IPS-18c (cell line): ENCODE measurements around the gene CLIC6.
"Not testable (repeated sequence)": the region's sequence is repeated elsewhere in the genome, so short reads cannot be mapped to it uniquely, and the experiment has no call there.

ENCODE experiments used
- H3K4me3 ChIP-seq: 2 replicates; pipeline ENCODE4 v1.7.0; 2013; ENCODE audit warnings: low read depth, mild to moderate bottlenecking, low read length, moderate library complexity; ENCODE audit not compliant: insufficient read depth
- H3K9me3 ChIP-seq: one replicate; pipeline ENCODE4 v1.6.1; 2013; ENCODE audit warnings: mild to moderate bottlenecking, low read length, moderate library complexity; ENCODE audit not compliant: control insufficient read depth, insufficient read depth

CLIC6 gene

DNA sequence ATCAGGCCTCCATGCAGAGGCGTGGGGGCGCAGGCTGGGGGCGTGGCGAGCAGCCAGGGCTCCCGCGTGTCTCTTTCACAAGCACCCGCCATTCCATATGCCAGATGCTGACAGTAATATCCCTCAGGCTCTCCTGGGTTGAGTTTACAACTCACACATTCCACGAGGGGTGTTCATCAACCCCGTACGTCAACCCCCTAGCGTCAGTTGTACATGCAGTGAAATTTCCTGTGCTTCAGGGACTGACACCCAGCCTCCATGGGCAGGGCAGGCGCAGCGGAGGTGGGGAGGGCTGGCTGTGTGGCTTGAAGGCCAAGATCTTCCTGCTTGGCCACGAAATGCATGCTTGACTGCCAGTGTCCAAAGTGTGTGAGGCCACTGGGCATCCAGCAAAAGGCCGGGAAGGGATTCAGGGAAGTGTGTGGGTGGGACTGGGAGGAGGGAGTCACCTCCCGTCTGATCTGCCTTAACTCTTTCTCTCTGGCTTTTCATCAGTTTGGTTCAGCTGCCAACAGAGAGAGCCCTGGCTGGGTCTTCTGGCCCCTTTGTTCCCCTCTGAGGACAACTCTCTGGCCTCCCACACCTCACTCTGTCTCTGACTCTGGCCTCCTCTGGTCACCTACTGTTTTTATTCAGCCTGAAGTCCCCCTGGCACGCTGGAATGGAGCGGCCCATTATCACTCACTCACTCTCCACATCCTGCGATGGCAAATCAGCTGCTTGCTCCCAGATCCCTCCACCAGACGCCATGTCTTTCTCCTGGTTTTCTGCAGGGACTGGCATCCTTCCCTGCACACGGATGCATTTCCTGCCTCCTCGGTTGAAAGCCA is 33.8 kb downstream of the CLIC6 start:
- no peaks in the 10 kb centered on the region for H3K9me3 ChIP-seq
- H3K4me3 ChIP-seq = no peak overlapping the region

DNA sequence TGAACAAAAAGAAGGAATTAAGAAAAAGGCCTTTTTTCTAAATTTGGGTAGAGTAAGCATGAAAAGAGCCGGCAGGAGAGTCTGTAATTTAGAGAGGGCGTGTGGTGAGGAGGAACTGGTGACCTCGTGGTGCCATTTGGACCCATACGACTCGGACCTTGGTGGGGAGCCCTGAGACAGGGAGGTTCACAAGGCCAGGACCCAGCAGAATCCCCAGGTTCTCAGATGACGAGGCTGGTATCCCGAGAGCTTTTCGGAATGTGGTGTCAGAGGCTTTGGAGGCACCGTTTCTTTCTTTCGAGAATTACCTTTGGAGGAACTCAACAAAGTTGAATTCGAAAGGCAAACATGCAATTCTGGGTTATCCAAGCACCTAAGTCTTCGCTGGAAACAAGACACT is 34.8 kb downstream of the CLIC6 start:
- no peak overlapping the region for H3K4me3 ChIP-seq
- H3K9me3 ChIP-seq = no peaks in the 10 kb centered on the region

DNA sequence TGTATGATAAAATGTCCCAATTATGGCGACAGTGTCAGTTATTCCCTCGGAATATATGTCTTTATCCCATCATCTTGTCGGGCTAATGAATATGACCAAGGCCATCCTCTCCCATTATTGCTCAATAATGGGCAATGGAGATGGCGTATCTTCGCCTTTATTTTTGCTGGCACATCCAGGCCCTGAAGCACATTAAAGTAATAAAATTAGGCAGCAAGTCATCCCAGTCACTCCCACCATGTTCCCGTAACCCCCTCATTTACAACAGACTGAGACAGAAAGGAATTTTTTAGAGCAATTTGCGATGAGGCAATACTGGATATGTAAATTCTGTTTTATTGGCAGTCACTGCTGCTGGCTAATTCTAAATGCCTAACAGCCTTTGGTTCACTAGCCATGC is 35.3 kb downstream of the CLIC6 start:
- Histone ChIP-seq H3K4me3 (no peak overlapping the region), H3K9me3 (no peaks in the 10 kb centered on the region)

- Histone ChIP-seq H3K4me3 (no peak overlapping the region), H3K9me3 (no peaks in the 10 kb centered on the region)
These were observed 36.2 kb downstream of the CLIC6 start for GRCh38 chr21:34705011-34705410.

- no peak overlapping the region for H3K4me3 ChIP-seq
- no peaks in the 10 kb centered on the region for H3K9me3 ChIP-seq
These were observed 37.5 kb downstream of the CLIC6 start for GRCh38 chr21:34706337-34706736.

DNA sequence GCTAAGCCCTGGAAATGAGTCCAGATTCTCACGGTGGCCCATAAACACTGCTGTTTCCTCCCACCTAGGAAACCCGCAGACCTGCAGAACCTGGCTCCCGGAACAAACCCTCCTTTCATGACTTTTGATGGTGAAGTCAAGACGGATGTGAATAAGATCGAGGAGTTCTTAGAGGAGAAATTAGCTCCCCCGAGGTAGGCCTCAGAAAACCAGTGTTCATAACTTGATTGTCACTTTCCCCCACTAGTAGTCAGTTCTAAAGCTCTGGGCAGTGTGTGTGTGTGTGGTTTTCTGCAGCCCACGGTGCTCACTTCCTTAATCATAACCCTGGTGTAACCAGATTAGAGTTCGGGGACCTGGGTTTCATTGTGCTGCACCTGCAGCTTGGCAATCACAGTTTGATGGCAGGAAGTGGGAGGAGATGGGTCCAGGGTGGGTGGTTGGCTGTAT is 39.1 kb downstream of the CLIC6 start:
- Histone ChIP-seq H3K4me3 (no peak overlapping the region), H3K9me3 (no peaks in the 10 kb centered on the region)

- Histone ChIP-seq H3K9me3 (no peaks in the 10 kb centered on the region), H3K4me3 (no peak overlapping the region)
These were observed 44.8 kb downstream of the CLIC6 start for GRCh38 chr21:34713621-34714020.

- H3K9me3 ChIP-seq = no peaks in the 10 kb centered on the region
- no peak overlapping the region for H3K4me3 ChIP-seq
These were observed 46.7 kb downstream of the CLIC6 start for GRCh38 chr21:34715518-34715917.

GRCh38 chr21:34715985-34716596 is 47.3 kb downstream of the CLIC6 start:
- Histone ChIP-seq H3K9me3 (no peaks in the 10 kb centered on the region), H3K4me3 (no peak overlapping the region)

GRCh38 chr21:34718529-34718928 is 49.7 kb downstream of the CLIC6 start:
- not testable (repeated sequence) for H3K4me3 ChIP-seq

DNA sequence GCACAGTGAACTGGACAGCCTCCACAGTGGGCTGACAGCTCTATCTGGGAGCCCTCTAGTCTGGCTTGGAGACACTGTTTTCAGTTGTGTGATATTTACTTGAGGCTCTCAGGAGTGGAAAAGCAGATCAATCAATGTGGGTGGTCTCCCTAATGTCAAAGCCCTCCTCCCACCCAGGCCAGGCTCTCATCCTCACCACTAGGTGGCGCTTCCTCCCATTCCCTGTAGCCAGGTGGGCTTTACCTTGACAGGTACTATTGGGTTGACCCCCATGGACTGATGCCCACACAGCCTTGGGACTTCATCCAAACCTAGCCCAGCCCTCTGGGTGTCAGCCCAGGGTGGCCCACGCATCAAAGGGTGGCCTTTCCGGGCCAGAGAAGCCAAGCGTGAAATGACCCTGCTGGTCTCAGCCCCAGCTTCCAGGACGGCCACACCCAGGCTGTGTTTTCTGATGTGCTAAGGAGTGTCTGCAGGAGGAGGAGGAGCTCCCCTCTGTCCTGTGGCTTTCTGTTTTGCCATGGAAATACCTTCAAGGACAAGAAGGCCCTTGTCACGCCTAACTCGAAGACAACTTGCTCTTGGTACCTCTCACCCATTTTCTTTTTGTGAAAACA is 54.0 kb downstream of the CLIC6 start:
- Histone ChIP-seq H3K9me3 (no peaks in the 10 kb centered on the region), H3K4me3 (no peak overlapping the region)

More at GRCh38 chr21:34718529-34718928, 49.7 kb downstream of the CLIC6 start:
- H3K9me3 ChIP-seq = not testable (repeated sequence)

DNA sequence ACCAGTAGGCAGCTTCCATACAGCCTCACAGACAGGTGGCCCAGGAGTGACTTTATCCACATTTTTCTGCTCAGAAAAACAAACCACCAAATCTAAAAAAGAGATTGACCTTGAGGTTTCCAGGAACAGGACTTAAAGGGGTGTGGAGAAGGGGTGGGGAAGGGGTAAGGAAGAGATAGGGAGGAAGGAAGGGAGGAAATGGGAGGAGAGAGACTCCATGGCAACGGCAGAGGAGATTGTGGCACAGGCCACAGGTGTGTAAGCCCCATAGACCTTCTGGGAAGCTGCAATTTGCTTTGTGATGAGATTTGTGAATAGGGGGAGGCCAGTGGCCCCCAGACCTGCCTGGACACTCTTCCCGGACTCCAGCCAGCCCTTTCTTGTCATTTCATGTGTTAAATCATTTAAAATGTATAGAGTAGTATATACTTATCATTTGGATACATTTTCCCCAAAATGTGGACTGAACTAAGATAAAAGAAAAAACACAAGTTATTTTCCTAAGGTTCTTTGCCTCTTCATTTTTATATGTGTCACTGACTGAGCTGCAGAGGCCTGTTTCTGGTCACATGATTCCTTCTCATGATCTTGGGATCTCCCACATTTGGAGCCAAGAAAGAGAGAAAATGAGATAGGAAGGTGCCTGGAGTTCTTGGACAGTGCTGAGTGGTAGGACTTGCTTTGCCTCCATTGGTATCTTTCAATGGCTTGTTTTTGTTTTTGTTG is 55.5 kb downstream of the CLIC6 start:
- no peak overlapping the region for H3K4me3 ChIP-seq

GRCh38 chr21:34724857-34725195 is 56.0 kb downstream of the CLIC6 start:
- no peak overlapping the region for H3K4me3 ChIP-seq

More for the DNA sequence above, 55.5 kb downstream of the CLIC6 start:
- no peaks in the 10 kb centered on the region for H3K9me3 ChIP-seq

DNA sequence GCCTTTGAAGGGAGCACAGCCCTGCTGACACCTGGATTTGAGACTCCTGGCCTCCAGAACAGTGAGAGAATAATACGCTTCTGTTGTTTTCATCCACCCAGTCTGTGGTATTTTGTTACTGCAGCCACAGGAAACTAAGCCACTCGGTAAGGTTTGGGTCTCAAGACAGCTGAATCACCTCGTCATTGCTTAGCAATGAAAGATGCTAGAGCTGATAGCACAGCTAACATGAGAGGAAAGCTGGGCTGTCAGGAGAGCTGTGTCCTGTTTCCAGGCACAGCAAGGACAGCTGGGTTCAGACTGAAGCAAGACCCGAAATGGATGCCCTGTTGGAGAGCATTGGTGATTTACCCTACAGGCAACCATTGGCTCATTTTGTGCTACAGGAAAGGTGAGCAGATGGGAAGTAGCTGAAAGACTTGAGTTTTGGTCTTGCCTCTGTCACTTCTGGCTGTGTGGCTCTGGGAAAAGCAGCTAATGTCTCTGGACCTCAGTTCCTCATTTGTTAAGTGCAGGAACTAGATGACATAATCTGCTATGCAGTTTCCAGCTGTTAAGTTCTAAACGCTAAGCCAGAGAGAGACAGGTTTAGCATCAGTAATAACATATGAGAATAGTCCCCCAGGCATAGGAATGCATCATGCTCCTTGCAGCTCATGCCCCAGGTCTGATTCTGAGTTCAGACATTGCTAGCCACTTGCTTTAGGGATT is 58.0 kb downstream of the CLIC6 start:
- Histone ChIP-seq H3K4me3 (no peak overlapping the region), H3K9me3 (no peaks in the 10 kb centered on the region)

More at GRCh38 chr21:34724857-34725195, 56.0 kb downstream of the CLIC6 start:
- H3K9me3 ChIP-seq = no peaks in the 10 kb centered on the region

DNA sequence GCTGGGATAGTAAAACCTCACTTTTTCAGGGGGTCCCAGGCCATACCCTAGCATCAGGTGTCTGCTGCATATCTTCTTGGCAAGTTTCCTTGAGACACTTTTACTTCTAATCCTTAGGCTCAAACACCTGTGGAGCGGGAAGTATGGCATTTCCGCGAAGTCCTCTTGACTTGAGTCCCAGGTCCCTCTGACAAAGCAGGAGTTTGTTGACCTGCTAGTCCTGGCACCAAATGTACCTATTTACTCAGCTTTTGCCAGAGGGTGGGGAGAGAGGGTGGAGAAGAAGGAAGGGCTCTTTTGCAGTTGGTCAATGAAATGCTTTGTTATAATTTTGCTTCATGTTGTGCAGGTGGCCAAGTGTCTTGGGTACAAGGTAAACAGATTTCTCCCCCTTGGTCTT is 59.7 kb downstream of the CLIC6 start:
- H3K4me3 ChIP-seq = no peak overlapping the region
- H3K9me3 ChIP-seq = no peaks in the 10 kb centered on the region

DNA sequence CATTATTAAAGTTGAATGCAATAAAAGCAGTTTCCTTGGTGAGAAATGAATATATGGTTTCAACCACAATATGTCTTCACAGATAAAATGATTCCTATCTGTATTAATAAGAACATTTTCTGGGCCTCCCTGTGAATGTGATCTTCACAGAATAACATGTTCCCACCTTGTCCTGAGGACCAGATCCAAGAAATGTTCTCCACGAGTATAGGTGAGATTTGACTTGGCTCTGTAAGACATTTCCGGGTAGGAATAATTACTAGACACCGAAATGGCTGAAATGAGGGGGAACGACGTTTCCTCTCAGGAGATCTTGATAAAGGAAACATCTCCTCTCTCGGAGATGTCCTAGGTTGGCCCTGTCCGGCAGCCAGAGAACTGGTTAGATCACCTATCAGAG is 61.4 kb downstream of the CLIC6 start:
- Histone ChIP-seq H3K9me3 (no peaks in the 10 kb centered on the region), H3K4me3 (no peak overlapping the region)
